GM23338 (cell line): ENCODE results near the gene PEPD. TPM values are rescaled to one million over a fixed set of nuclear protein-coding genes. Genes with fewer than 3 reads are reported as not detected.

ENCODE experiments used
- ATAC-seq: fragments of 200-7000 bp; cut with Tn5 transposase; 3 replicates; pipeline ENCODE4 v1.9.1; 2020
- DNase-seq: peaks from one replicate; pipeline ENCODE4 v3.0.0-alpha.2; 2015; ENCODE audit warnings: low spot score
- H2AFZ ChIP-seq: fragments of 200-600 bp; sonication (generic); 2 replicates; pipeline ENCODE4 v1.8.0; 2016; ENCODE audit warnings: antibody characterized with exemption, mild to moderate bottlenecking, moderate library complexity
- H3F3A ChIP-seq: fragments of 200-600 bp; sonication (generic); replicated peaks from 2 replicates; pipeline ENCODE4 v1.8.0; 2017; ENCODE audit warnings: antibody characterized with exemption, mixed run types, low read depth
- H3K27ac ChIP-seq: fragments of 200-600 bp; sonication (generic); 2 replicates; pipeline ENCODE4 v1.6.1; 2016; ENCODE audit warnings: low read depth
- H3K27me3 ChIP-seq: fragments of 200-600 bp; sonication (generic); 2 replicates; pipeline ENCODE4 v1.8.0; 2016; ENCODE audit warnings: mild to moderate bottlenecking, mixed run types, moderate library complexity; ENCODE audit not compliant: insufficient read depth
- H3K36me3 ChIP-seq: fragments of 200-600 bp; sonication (generic); 2 replicates; pipeline ENCODE4 v1.8.0; 2016; ENCODE audit warnings: mild to moderate bottlenecking; ENCODE audit not compliant: insufficient read depth
- H3K4me1 ChIP-seq: fragments of 200-600 bp; sonication (generic); 2 replicates; pipeline ENCODE4 v1.8.0; 2016; ENCODE audit warnings: mild to moderate bottlenecking, moderate library complexity; ENCODE audit not compliant: insufficient read depth
- H3K4me2 ChIP-seq: fragments of 200-600 bp; sonication (generic); 2 replicates; pipeline ENCODE4 v1.7.1; 2017; ENCODE audit warnings: mixed run types
- H3K4me3 ChIP-seq: fragments of 200-600 bp; sonication (generic); 2 replicates; pipeline ENCODE4 v1.6.1; 2016; ENCODE audit warnings: mixed run types
- H3K79me2 ChIP-seq: fragments of 200-600 bp; sonication (generic); replicated peaks from 2 replicates; pipeline ENCODE4 v1.8.0; 2017; ENCODE audit warnings: mild to moderate bottlenecking; ENCODE audit not compliant: insufficient read depth
- H3K9me2 ChIP-seq: fragments of 200-600 bp; sonication (generic); 2 replicates; pipeline ENCODE4 v1.8.0; 2017; ENCODE audit not compliant: insufficient read depth
- H4K20me1 ChIP-seq: fragments of 200-600 bp; sonication (generic); replicated peaks from 2 replicates; pipeline ENCODE4 v1.8.0; 2017; ENCODE audit warnings: mild to moderate bottlenecking; ENCODE audit not compliant: insufficient read depth
- H3K27ac Mint-ChIP-seq: 2 replicates; pipeline ENCODE4 v1.8.0; 2020; ENCODE audit warnings: inconsistent platforms, mild to moderate bottlenecking, moderate library complexity, mixed read lengths
- H3K27me3 Mint-ChIP-seq: 3 replicates; pipeline ENCODE4 v1.8.0; 2022; ENCODE audit warnings: low read depth, mild to moderate bottlenecking, moderate library complexity, mixed read lengths, inconsistent platforms; ENCODE audit not compliant: insufficient read depth, poor library complexity
- H3K36me3 Mint-ChIP-seq: 3 replicates; pipeline ENCODE4 v1.8.0; 2021; ENCODE audit warnings: low read depth, mild to moderate bottlenecking, inconsistent platforms, moderate library complexity, mixed read lengths
- H3K4me1 Mint-ChIP-seq: 3 replicates; pipeline ENCODE4 v1.8.0; 2020; ENCODE audit warnings: mild to moderate bottlenecking, inconsistent platforms, mixed read lengths
- H3K4me3 Mint-ChIP-seq: 3 replicates; pipeline ENCODE4 v1.8.0; 2021; ENCODE audit warnings: moderate library complexity, mild to moderate bottlenecking, inconsistent platforms, mixed read lengths
- H3K9me3 Mint-ChIP-seq: 3 replicates; pipeline ENCODE4 v1.8.0; 2020; ENCODE audit warnings: moderate library complexity, mild to moderate bottlenecking, inconsistent platforms, mixed read lengths
- CREB1 ChIP-seq: fragments of 250-450 bp; sonication (Bioruptor Pico); IDR thresholded peaks from 2 replicates; pipeline ENCODE4 v1.5.0; 2020; ENCODE audit warnings: low read depth, mild to moderate bottlenecking, moderate library complexity
- CTCF ChIP-seq, 2 experiments: fragments of 200-600 bp in 1 of 2; sonication (generic) in 1 of 2; conservative IDR thresholded peaks; 2 replicates each; pipeline versions ENCODE4 v1.5.1 to v1.6.1; 2016 to 2017; ENCODE audit warnings: antibody characterized with exemption in 2 of 2, low read depth in 2 of 2, mild to moderate bottlenecking in 2 of 2, moderate library complexity in 1 of 2
- POLR2AphosphoS5 ChIP-seq: IDR thresholded peaks from 2 replicates; pipeline ENCODE4 v1.6.1; 2016; ENCODE audit warnings: antibody characterized with exemption, low read depth
- REST ChIP-seq: IDR thresholded peaks from one replicate; pipeline ENCODE4 v1.6.1; 2018; ENCODE audit warnings: antibody characterized with exemption; ENCODE audit not compliant: unreplicated experiment
- ZNF462 ChIP-seq: fragments of 250-450 bp; sonication (Bioruptor Pico); IDR thresholded peaks from 2 replicates; pipeline ENCODE4 v1.5.0; 2020; ENCODE audit warnings: mild to moderate bottlenecking, moderate library complexity
- polyA plus RNA-seq: library from polyadenylated mRNA; unstranded; fragments of >200 nt; fragmentation: Nextera tagmentation; extraction: Ambion mirVana; gene quantifications from 2 replicates; pipeline ENCODE4 v1.2.1, GENCODE V29; 2016
- total RNA-seq: library from RNA; depleted of rRNA; stranded (reverse); fragments of >200 nt; shearing (Covaris generic); gene quantifications from 2 replicates; pipeline ENCODE4 v1.2.3, GENCODE V29; 2014

PEPD gene
- total and polyA plus RNA-seq, 2 experiments from 2014 or later = 81.7 to 89.2 TPM

- no peak for TF ChIP-seq ZNF462
Observed at GRCh38 chr19:33482476-33482875, 39.1 kb downstream of the PEPD start (continued).

- no peaks in the 10 kb centered on the region for H3K4me1 ChIP-seq
- no peak overlapping the region for H3K27ac ChIP-seq
- peaks cover 3% of the 10 kb centered on the region; the same call in 1 of the 2 replicates for H4K20me1 ChIP-seq
- Mint-ChIP-seq H3K27ac (no peak overlapping the region), H3K27me3 (peaks cover 4% of the 10 kb centered on the region), H3K4me1 (no peaks in the 10 kb centered on the region), H3K9me3 (peaks cover 5% of the 10 kb centered on the region; the same call in 1 of the 3 replicates), H3K4me3 (no peak overlapping the region), H3K36me3 (peaks cover 38% of the 10 kb centered on the region)
- no peaks in the 10 kb centered on the region for H3F3A ChIP-seq
- DNase-seq (no peak), ATAC-seq (no peak)
- no peak overlapping the region for H3K4me3 ChIP-seq
- no peaks in the 10 kb centered on the region for H3K9me2 ChIP-seq
- H3K4me2 ChIP-seq = no peak overlapping the region
- peaks cover 6% of the 10 kb centered on the region; the same call in 1 of the 2 replicates for H3K36me3 ChIP-seq
- no peaks in the 10 kb centered on the region for H3K27me3 ChIP-seq
- no peak overlapping the region for H2AFZ ChIP-seq
- H3K79me2 ChIP-seq = no peaks in the 10 kb centered on the region
- TF ChIP-seq REST (no peak), CTCF (conservative IDR thresholded peaks at IDR 0.05; ENCODE audit: low read depth in 2 of 2) (no peak), POLR2AphosphoS5 (no peak), CREB1 (no peak)
Observed at GRCh38 chr19:33481863-33482262, 39.7 kb downstream of the PEPD start.
